Measurements from ENCODE around the gene RRP12.

Gene RRP12

GRCh38 chr10:97406064-97406463 is 4.9 kb upstream of the RRP12 start:
- no peak for DNase-seq

DNA sequence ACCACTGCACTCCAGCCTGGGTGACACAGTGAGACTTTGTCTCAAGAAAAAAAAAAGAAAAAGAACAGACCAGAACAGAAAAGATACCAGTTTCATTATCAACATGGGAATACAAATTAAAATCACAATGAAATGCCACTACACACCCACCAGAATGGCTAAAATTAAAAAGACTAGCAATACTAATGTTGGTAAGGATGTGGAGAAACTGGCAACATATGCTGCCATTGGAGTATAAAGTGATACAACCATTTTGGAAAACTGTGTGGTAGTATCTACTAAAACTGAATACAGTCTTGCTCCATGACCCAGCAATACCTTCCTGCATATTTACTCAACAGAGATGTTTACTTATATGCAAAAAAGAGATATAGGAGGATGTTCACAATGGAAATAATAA is 2.9 kb upstream of the RRP12 start:
- no peak for DNase-seq

- no peak for DNase-seq
Measured at GRCh38 chr10:97401455-97401919, 347 bp upstream of the RRP12 start.

DNA sequence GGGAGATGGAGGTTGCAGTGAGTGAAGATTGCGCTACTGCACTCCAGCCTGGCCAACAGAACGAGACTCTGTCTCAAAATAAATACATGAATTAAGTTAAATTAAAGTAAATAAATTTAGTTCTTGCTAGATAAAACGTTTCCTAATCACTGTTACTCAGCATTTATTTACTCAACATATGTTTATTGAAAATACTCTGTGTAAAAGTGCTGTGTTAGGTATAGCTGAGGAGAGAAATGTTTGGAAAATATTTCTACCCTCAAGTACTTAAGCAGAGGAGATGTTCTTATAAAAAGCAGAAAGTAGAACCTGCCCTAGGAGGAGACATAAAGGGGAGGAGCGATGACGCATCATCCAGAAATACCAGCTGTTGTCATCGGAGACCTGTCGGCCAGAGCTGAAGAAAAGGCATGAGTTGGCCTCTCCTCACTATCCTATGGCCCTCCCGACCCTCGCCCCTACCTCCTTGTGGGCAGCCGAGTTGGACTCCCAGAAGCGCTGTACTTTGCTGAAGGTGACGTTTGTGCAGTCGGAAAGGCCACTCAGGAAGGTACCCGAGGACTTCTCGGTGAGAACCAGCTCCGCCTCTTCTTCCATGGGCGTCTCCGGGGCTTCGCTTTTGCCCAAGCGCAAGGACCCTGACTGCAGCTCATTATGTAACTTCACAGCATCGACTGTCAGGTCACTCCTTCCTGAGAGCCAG is 1.1 kb downstream of the RRP12 start:
- DNase-seq = peak; percentile 55

DNA sequence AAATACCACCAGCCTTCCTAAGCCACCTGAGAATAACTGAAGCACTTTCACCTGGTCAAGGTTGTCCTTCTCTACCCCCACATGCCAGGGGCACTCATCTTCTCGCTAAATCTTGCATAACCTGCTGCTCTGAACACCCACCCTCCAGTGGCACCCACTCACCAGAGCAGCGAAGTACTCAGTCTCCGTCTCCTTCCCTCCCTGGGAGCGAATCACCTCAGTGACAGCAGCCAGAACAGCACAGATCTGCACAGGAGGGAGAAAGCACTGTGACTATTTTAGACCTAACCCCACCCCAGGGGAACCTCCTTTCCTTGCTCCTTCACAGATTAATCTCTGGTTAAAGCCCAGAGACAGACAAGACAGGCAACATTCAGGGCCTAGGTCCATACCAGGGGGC is 5.1 kb downstream of the RRP12 start:
- DNase-seq = no peak

DNA sequence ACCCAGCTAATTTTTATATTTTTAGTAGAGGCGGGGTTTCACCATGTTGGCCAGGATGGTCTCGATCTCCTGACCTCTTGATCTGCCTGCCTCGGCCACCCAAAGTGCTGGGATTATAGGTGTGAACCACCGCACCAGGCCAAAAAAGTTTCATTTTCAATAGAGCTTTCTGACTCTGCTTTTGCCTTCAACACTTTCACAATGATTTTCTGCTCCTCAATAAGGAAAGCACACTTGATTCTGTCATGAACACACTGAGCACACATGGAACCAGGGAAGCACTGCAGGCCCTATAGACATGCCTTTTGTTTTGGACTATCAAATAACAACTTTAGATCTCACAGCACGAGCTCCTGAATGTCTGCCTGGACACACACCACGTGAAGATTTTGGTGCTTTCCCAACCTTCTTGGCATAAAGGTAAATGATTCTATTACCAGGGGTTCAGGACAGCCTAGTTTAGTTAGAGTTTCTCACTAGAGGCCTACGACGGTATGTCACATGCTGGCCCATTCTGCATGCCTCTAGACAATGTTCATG is 8.0 kb downstream of the RRP12 start:
- no peak for DNase-seq

GRCh38 chr10:97390091-97390490 is 11.0 kb downstream of the RRP12 start:
- DNase-seq = no peak

DNA sequence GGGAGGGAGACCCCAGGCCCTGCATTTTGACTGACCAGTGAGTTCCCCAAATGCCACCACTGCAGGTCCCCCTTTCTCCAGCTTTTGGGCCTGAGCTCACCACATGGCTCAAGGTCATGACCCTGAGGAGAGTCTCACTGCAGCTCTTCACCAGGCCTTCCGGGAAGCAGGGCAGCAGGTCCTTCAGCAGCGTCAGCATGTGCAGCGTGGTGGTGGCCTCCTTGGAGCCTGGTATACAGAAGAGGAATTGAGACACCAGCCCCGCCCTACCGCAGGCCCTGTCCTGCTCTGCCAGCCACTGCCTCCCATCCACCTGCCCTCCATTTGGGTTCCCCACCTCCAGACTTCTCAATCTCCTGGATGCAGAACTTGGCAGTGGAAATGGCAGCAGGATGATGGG is 13.0 kb downstream of the RRP12 start:
- no peak for DNase-seq

- DNase-seq = no peak
Measured at GRCh38 chr10:97385565-97385964, 15.6 kb downstream of the RRP12 start.

GRCh38 chr10:97384641-97385040 is 16.5 kb downstream of the RRP12 start:
- DNase-seq = no peak

- DNase-seq = no peak
Measured at GRCh38 chr10:97384156-97384555, 17.0 kb downstream of the RRP12 start.

DNA sequence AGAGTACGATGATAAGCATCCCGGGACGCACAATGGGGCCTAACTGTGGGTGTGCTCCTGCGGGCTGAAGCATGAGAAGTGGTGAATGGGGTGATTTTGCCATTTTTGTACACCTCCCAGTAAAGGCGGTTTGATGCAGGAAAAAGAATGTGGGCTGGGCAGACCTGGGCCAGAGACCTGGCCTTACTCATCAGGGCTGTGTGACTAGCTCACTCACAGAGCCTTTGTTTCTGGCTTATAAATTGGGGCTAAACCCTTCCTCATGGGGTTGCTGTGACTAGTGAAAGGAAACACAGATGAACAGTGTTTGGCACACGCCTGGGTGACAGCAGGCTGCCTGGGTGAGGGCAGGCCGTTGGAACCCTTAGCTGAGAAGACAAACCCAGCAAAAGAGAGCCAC is 18.0 kb downstream of the RRP12 start:
- no peak for DNase-seq

GRCh38 chr10:97381626-97382025 is 19.5 kb downstream of the RRP12 start:
- DNase-seq = no peak

- no peak for DNase-seq
Measured at GRCh38 chr10:97380516-97380915, 20.6 kb downstream of the RRP12 start.

- no peak for DNase-seq
Measured at GRCh38 chr10:97378933-97379921, 21.9 kb downstream of the RRP12 start.

DNA sequence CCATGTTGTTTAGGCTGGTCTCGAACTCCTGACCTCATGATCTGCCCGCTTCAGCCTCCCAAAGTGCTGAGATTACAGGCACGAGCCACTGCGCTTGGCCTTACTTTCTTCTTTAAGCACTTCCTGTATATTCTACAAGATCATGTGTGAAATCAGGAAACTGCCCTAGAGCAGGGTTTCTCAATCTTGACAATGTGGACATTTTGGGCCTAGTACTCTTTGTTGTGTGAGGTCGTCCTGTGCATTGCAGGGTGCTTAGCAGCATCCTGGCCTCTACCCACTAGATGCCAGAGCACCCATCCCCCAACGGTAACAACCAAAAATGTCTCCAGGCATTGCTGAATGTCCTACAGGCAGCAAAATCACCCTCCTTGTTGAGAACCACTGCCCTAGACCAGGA is 24.7 kb downstream of the RRP12 start:
- no peak for DNase-seq

- DNase-seq = no peak
Measured at GRCh38 chr10:97373456-97373855, 27.7 kb downstream of the RRP12 start.

GRCh38 chr10:97372233-97372875 is 28.8 kb downstream of the RRP12 start:
- no peak for DNase-seq

- DNase-seq = no peak
Measured at GRCh38 chr10:97371696-97372095, 29.4 kb downstream of the RRP12 start.

DNA sequence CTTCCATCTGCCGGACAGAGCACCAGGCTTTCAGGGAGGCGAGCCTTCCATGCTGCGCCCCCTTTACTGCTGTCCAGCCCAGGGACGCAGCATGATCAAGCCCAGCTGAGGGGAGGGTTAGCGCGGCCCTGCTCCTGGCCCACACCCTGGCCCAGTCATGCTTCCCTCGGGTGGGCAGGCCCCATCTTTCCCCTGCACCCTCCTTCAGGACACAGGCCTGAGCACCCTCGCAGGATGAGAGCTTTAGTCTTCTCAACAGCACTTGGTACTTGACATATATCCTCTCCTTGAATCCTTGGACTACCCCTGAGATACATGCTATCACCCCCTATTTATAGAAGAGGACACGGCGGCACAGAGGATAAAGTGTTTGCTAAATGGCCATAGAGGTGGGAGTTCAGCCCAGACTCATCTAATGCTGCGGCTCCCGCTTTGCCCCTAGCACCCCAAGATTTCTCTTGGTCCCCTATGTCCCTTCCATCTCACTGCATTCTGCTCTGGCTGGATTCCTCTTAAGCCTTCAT is 34.0 kb downstream of the RRP12 start:
- DNase-seq = no peak

DNA sequence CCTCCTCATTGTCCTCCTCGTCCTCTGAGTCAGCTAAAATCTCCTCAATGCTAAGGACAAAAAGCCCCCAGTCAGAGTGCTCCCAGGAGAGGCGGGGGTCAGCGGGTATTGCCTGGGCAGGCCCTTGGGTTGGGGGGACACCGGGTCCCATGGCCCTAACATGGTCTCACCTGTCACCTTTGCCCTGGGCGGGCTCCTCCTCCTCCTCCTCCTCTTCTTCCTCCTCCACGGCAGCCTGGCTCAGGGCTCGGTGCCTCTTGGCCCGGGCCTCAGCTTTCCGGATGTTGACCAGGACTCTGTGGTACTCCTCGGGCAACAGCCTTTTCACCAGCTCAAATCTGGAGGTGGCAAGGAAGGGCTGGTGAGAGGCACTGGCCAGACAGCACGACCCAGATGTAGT is 34.6 kb downstream of the RRP12 start:
- no peak for DNase-seq

DNA sequence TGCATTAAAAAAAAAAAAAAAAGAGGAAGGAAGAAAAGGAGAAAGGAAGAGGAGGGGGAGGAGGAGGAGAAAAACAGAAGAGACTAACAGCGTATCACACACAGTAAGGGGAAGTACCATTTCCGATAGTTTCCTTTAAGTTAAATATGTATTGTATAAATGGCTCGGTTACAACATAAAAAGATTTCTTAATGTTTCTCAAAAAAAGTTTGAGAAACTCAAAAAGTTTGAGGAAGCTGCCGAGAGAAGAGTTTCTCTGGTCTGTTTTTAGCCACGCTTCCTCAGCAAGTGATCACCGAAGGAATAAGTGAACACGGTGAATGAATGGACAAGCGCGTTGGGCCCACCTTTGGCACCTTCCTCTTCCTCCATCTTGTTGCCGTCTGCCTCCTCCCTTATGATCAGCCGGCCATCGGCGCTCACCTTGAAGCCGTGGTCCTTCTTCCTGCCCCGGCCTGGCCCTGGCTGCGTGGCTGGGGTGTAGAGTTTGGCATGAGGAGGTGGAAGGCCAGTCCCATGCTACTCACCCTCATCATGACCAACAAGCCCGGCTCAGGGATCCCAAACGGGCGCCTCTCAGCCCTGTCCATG is 35.3 kb downstream of the RRP12 start:
- no peak for DNase-seq

DNA sequence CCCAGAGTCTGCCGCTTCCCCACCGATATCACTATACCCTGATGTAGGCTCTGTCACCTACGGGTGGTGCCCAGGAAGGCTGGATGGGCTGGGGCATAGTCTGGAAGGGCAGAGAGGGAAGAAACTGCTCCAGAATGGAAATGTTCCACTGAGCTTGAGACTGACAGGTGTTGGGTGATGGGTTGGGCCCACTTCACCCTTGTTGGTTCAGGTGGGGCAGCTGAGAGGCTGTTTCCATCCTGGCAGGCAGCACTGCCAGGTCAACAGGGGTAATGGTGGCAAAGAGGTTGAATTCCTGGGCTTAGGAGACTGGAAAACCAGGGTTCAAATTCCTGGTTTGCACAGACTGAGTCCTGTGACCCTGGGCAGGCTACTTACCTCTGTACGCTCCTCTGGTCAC is 38.1 kb downstream of the RRP12 start:
- DNase-seq = no peak

Data from NCI-H2227 treated with DMSO at 0.1 percent for 48 hours (cell line).